Stimulated activated CD4-positive, alpha-beta T cell treated with anti-CD3 and anti-CD28 coated beads, Interleukin-2, amount 100 ng/mL, for 24 hours (primary cell): ENCODE measurements around the gene HOXD9.

Experiments used
- DNase-seq, 2 donors: peaks; one replicate each; pipeline ENCODE4 v3.0.0-alpha.2; 2020

The HOXD9 gene

DNA sequence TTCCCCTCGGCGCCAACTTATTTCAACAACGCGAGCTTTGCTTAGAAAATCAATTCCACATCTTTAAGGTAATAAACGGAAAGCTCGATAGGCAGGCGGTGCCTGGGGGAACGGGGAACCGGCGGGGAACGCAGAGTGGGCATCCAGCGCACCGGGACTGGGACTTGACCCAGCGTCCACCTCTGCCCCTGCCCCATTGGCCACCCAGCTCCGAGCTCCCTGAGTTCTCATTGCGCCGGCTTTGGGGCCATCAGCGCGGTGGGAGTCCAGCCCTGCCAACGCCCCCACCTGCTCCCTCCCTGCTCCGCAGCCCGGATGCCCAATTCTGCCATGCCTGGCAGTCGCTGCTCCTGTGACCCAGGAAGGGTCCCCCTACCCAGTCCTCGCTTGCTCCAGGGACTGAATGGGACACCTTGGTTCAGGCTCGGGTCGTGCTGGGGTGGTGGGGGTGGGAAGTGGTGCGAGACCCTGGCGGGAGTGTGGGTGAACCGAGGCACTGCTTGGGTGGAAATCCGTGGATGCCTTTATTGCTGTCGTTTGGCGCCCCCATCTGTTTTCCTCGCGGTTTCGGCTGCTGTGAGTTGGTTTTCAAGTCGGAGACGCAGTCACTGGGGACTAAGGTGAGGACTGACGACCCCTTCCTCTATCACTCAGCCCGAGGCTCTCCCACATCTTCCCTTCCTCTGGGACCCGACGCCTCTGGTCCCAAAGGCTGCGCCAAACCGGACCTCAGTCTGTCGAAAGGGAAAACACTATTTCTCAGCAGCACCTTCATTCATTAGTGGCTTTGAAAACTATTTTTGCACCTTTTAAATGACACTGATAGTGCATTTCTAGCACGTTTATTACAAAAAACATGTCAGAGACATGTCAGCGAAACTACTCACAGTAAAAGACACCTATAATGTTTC, 36.4 kb upstream of the HOXD9 start:
- no peak for DNase-seq

GRCh38 chr2:176087330-176088047, 35.0 kb upstream of the HOXD9 start:
- DNase-seq, result no peak

DNA sequence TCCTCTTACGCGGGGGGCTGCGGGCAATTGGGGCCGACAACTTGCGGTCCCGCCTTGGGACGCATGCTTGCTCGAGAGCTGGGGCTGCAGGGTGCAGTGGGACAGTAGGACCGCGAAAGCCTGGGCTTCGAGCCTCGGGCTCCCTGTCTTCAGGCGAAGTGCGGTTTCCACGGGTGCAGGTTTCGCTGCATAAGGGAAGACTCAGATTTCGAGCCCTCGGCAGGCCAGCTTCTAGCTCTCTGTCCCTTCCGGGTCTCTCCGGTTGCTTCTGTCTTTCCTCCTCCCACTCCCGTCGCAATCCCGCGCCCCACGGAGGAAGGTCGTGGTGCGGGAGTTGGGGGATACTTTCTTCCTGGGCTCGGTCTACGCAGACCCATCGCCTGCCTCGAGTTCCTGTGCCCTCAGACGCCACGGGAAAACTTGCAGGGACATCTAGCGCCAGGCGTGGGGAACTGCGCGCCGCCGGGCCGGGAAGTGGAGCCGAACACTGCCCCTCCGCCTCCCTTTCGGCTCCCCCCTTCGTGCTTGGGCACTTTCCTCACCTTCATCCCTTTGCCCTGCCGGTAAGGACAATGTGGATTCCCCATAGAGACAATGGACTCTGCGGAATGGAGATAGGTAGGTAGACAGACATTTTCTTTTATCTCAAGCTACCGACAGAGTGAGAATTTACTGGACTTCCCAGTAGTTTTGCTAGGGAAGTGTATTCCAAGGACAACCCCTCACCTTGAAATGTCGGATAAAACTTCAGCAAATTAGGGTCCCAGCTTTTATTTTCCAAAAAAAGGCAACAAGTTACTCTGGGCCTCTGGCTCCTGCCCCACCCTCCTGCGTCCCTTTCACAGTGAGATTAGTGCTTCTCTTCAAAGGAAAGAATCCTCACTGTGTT, 34.2 kb upstream of the HOXD9 start:
- DNase-seq, result peak in 1 of 2 donors; percentile 46

- no peak for DNase-seq
These were observed 33.3 kb upstream of the HOXD9 start for GRCh38 chr2:176088937-176089842.

DNA sequence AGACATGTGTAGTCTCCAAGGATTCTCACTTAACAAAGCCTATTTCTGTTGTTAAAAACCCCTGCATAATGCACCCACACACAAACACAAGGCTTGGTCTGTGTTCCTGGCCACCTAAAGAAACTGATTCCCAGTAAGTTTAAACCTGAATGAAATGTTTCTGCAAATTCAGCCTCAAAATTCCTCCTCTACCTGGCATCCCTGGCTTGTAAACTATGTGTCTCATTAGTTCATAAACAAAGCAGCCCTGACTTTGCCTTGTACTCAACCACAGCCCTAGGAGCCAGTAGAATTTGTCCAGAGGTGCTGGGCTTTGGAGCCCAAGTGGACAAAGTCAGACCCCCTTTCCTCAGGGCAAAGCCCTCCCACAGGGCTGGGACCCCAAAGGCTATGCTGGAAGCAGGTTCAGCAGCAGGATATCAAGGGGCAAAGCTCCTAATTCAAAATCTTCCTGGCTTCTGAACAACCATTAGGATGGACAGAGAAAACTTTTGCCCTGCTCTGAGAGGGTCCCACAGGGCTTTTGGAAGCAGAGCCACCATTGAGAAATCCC, 32.6 kb upstream of the HOXD9 start:
- DNase-seq, result no peak

- no peak for DNase-seq
These were observed 31.7 kb upstream of the HOXD9 start for GRCh38 chr2:176090862-176091261.

DNA sequence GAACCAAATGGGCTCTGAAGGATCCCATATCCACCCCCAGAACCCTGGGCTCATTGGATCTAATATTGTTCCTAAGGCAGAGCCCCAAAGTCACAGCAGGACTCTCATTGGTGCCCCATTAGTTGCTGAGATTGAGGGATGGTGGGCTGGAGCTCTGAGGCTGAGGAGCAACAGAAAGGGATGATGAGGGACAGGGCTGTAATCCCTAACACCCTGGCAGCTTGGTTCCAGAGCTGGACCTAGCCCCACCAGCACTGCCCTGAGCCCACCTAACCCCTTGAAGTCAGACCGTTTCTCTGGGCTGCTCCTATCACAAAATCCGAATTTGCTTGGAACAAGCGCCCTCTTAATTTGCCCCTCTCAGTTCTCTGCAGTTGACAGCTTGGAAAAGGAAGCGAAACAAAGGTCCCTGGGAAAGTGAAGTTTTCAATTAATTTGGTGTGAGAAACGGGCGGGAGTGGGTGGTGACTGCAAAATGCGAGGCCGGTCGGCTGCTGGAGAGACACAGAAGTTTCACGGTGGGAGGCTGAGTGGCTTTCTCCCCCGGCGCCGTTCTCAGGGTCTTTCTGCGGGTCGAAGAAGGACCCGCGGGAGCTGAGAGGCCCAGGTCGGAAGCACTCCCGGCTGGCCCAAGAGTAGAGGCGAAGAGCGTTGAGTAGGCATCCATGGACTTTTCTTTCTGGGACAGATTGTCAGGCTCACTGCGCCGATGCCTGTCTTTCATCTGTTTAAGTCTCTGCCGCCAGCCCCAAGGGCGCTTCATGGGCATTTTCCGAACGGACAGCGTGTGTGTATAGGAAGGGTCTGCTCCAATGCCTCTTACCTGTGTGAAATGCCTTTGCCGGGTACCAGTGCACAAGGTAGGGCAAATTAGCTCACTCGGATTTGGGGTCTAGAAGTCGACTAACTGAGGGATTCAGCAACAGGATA, 30.9 kb upstream of the HOXD9 start:
- no peak for DNase-seq

DNA sequence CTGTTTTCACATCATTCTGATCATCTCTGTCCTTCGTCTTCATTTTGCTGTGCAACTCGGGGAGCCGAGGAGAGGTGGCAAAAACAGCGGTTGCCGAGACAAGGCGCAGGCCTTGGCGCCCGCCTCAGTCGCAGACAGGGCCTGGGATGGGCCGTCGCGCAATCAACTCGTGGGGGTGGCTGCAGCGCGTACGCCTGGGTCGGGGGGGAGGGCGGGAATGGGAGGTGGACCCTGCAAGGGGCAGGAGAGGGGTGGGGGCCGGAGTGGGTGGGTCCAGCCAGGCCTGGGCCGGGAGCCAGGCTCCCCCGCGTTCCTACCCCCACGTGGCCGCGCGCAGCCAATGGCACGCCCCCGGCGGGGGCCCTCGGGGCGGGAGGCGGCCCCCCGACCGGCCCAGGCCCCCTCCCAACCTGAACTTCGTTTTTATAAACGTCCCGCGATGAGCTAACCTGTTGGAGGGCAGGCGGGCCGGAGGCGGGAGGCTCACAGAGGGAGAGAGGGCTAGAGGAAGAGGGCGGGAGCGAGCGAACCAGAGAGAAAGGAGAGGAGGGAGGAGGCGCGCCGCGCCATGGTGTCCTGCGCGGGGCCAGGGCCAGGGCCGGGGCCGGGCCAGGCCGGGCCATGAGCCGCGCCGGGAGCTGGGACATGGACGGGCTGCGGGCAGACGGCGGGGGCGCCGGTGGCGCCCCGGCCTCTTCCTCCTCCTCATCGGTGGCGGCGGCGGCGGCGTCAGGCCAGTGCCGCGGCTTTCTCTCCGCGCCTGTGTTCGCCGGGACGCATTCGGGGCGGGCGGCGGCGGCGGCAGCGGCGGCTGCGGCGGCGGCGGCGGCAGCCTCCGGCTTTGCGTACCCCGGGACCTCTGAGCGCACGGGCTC, 30.0 kb upstream of the HOXD9 start, which contains the start of gene HOXD13:
HOXD13 (plus strand) TSS at position 452 of the 875 bp plus-strand sequence; CDS start at position 622, 170 bp downstream.
- no peak for DNase-seq

- no peak for DNase-seq
These were observed 29.2 kb upstream of the HOXD9 start for GRCh38 chr2:176093145-176093897.

DNA sequence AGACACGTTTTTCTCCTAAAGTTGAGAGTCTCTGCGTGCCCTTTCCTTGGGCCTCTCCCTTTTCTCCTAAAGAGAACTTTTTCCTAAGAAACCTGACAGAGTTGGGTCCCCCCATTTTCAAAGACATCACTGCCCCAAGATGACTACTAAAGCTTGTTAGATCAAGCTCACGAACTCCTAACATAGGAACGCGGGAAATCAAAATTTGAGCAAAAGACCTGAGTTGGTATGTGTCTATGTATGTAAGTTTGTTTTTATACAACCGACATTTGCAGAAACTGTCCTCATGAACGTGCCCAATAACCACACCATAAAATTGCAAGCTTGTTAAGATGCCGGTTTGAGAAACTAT, 28.6 kb upstream of the HOXD9 start:
- DNase-seq, result no peak

DNA sequence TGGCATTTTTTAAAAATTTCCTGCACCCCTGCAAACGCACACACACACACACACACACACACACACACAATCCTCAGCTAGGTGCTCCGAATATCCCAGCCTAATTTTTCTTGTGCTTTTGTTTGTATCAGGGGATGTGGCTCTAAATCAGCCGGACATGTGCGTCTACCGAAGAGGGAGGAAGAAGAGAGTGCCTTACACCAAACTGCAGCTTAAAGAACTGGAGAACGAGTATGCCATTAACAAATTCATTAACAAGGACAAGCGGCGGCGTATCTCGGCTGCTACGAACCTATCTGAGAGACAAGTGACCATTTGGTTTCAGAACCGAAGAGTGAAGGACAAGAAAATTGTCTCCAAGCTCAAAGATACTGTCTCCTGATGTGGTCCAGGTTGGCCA, 28.2 kb upstream of the HOXD9 start:
- DNase-seq, result no peak

DNA sequence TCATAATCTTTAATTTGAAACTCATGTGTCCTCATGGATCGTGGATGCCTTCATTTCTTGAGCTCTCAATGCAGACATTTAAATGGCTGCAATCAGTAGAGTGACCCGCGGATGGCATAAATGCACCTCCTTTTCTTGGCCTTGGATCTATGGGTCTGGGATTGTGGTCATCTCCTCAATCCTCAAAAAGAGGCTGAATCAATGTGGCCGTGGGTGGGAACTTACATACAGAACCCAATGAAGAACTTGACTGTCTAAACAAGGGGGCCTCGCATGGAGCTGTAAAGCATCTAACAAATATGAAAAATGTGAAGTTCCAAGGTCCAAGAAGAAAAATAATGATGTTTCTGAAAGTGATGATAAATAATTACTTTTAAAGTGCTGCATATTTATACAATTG, 27.1 kb upstream of the HOXD9 start:
- DNase-seq, result no peak

DNA sequence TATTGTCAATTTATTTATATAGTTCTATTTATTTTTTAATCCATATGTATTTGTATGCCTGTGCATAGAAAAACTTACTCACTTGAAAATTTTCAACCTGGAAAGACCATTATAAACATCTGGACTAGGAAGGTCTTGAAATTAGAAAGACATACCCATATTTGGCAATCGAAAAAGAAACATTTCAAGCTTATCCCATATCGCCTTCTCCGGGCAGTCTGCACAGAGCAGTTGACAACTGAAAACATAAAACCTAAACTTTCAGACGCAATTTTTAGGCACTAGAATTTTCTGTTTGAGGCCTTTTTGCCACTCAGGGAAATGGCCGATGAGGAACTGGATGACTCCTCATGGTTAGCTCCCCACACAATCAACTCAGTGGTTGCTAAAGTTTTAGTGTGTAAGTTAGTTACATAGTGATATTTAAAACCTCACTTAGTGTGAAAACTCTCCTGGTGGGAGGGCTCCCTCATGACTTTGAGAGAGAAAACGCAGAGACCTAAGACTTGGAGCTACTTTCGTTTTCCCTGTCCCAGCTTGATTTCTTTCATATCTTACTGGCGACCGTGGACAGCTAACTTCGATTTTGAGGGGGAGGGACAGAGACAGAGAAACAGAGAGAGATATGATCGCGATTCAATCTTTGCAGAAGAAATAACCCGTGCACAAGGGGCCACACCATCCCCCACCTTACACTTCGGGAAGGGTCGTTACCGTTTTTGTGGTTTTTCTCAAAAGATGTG, 26.1 kb upstream of the HOXD9 start:
- no peak for DNase-seq

DNA sequence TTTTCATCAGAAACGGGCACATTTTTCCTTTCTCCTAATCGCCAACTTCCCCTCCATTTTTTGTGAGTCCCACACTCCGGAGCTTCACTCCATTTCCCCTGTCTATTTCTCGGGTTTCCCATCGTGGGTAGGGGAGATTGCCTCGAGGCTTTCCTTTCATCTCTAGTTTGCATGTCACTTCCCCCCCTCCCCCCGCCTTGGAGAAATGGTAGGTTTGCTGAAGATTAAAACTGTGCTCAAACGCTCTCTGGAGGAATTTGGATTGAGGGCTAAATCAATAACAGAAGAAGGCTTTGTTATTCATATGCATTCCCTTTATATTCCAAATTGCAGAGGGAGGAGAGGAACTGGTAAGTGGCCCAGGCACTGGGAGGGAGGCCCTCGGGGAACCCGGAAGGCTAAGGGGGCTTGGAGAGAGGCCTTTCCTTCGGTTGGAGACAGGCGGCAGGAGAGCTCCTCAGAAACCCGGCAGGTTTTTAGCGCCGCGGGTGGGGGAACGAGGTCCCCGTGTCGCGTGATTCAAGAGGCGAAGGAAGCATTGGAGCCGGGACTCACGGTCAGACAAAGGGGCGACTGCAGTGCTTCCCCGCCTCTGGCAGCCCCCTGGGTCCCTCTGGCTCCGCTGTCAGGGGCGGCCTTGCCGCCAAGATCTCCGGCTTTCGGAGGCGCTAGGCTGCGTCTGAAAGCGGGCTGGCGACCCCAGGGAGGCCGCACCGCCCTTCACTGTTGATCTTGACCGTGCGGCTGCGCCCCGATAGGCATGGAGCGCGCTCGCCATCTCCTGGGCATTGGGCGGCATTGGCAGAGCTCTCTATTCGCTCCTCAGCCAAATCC, 25.3 kb upstream of the HOXD9 start:
- DNase-seq, result peak; percentile 60 to 69

DNA sequence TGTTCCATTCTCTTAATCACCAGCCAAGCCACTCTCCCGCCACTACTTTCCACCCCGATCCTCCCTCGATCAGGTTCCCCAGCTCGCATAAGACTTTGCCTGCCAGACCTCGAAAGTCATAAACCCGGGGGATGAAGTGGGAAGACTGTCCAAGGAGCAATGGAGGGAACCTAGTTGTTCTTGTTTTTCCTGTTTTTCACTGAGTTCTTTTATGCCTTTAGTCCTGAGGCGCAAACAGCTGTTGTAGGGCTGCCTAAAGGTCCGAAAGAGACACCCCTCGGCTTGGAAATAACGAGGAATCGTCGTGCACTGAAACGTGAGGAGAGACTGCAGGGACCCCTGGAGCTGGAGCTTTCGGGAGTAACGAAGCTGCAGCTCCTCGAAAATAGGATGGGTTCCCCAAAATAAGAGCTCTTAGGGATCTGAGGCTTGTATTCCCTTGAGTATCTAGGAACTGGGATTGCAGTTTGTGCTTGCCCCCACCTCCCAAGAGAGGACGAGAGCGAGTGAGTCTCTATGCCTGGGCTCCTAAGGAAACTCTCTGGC, 24.6 kb upstream of the HOXD9 start:
- no peak for DNase-seq

- DNase-seq, result no peak
These were observed 24.0 kb upstream of the HOXD9 start for GRCh38 chr2:176098366-176099158.
